Measurements from ENCODE around the gene NRL. TPM values are rescaled to one million over a fixed set of nuclear protein-coding genes. Genes with fewer than 3 reads are reported as not detected.

Gene NRL
- total RNA-seq, 1 experiment from 2014 or later = 0.66 TPM

GRCh38 chr14:24160850-24161804, 46.4 kb upstream of the NRL start, which contains the start of gene IRF9:
TSS of gene IRF9 (plus strand) at chr14:24161265. CDS start at chr14:24162145, 880 bp downstream.
- Histone ChIP-seq H3K4me1 (ENCODE audit: control insufficient read depth in 1 of 2, insufficient read depth in 2 of 2, low read length in 2 of 2) (peaks cover 15 to 21% of the 10 kb centered on the region in 2 experiments), H3K4me3 (replicated peaks in 1 of 2; ENCODE audit: low read depth in 1 of 2, low read length in 2 of 2) (peak within 1 kb of the TSS; percentile 58 to 60), H4K20me1 (ENCODE audit: insufficient read depth) (no peaks in the 10 kb centered on the region), H3K9me3 (ENCODE audit: control insufficient read depth in 1 of 2, insufficient read depth in 1 of 2, low read depth in 1 of 2, low read length in 2 of 2) (no peaks in the 10 kb centered on the region), H3K27ac (ENCODE audit: low read depth, low read length) (peak within 1 kb of the TSS; percentile 84), H3K4me2 (ENCODE audit: low read length) (peak within 1 kb of the TSS; percentile 87), H3K79me2 (ENCODE audit: insufficient read depth, low read length) (no peaks in the 10 kb centered on the region), H3K9ac (ENCODE audit: low read length) (peak within 1 kb of the TSS; percentile 61), H3K27me3 (ENCODE audit: insufficient read depth, low read length) (no peaks in the 10 kb centered on the region), H2AFZ (ENCODE audit: low read depth, low read length, poor library complexity, severe bottlenecking) (no peak within 1 kb of the TSS), H3K9me2 (ENCODE audit: insufficient read depth) (no peaks in the 10 kb centered on the region), H3K36me3 (ENCODE audit: control insufficient read depth in 1 of 2, insufficient read depth in 2 of 2, low read length in 2 of 2) (peaks cover 21 to 37% of the 10 kb centered on the region in 2 experiments; a peak in 3 of 4 replicates)
- ChIA-PET CTCF (interaction anchor here (0.6 to 3.2 kb wide), 22 partner anchors 8 to 137 kb away, joined by 3 to 20 read pairs (median 4); partner anchors contain the start of genes CHMP4A, DCAF11, EMC9 and IPO4), POLR2A (interaction anchor here (1.0 to 3.1 kb wide), 13 partner anchors 14 to 103 kb away, joined by 3 to 18 read pairs (median 4); partner anchors contain the start of genes CHMP4A, DCAF11, EMC9 and NRL), RAD21 (ENCODE audit: low non-redundant PET in 1 of 2, low total read pairs in 2 of 2, uncharacterized antibody in 2 of 2, unreplicated experiment in 2 of 2) (interaction anchor here in 1 of 2 experiments (1.0 kb wide), 1 partner anchor 14 kb away, joined by 3 read pairs; the partner anchor contains the start of genes PSME2 and RNF31)
- intact Hi-C loops (cut with micrococcal nuclease) = loop anchor here (1.0 to 2.0 kb wide), 2 partner anchors 46 to 103 kb away; partner anchors contain the start of genes DCAF11 and NRL
- DNase-seq (ENCODE audit: low read depth, low spot score) = peak; percentile 89
- no TSS peak for BruUV-seq (replicated peaks)
- ATAC-seq = peak; percentile 95
- TF ChIP-seq SIN3A (IDR thresholded peaks at IDR 0.05; ENCODE audit: low read depth) (peak; percentile 41; the same call in 1 of the 2 replicates), POLR2A (IDR thresholded peaks at IDR 0.05; ENCODE audit: borderline replicate concordance, extremely low read depth, insufficient read depth, insufficient read length) (peak; percentile 53), CBX3 (IDR thresholded peaks at IDR 0.05; ENCODE audit: low read depth) (0 out of 2 replicates have a peak, but pooled peaks have one; percentile 56), RAD21 (IDR thresholded peaks at IDR 0.05; ENCODE audit: low read depth) (peak; percentile 85), EZH2phosphoT487 (IDR thresholded peaks at IDR 0.05; ENCODE audit: borderline replicate concordance) (no peak), POLR2AphosphoS5 (IDR thresholded peaks at IDR 0.05; ENCODE audit: low read depth, low read length) (peak; percentile 88), EZH2 (IDR thresholded peaks at IDR 0.05) (no peak), TCF7L2 (IDR thresholded peaks at IDR 0.05; ENCODE audit: borderline replicate concordance, extremely low read depth, insufficient read depth, insufficient read length) (peak; percentile 60), YY1 (IDR thresholded peaks at IDR 0.05; ENCODE audit: extremely low read depth, insufficient replicate concordance, low read depth, low read length) (no peak), REST (IDR thresholded peaks at IDR 0.05; ENCODE audit: low read depth) (no peak), SRF (IDR thresholded peaks at IDR 0.05; ENCODE audit: low read depth) (no peak; the same call in 1 of the 2 replicates), ELF1 (IDR thresholded peaks at IDR 0.05; ENCODE audit: borderline replicate concordance, low read depth) (no peak), ZNF274 (IDR thresholded peaks at IDR 0.05; ENCODE audit: low read depth, low read length) (no peak), ZFX (IDR thresholded peaks at IDR 0.05) (no peak)
- TF ChIP-seq, protein P1, sequence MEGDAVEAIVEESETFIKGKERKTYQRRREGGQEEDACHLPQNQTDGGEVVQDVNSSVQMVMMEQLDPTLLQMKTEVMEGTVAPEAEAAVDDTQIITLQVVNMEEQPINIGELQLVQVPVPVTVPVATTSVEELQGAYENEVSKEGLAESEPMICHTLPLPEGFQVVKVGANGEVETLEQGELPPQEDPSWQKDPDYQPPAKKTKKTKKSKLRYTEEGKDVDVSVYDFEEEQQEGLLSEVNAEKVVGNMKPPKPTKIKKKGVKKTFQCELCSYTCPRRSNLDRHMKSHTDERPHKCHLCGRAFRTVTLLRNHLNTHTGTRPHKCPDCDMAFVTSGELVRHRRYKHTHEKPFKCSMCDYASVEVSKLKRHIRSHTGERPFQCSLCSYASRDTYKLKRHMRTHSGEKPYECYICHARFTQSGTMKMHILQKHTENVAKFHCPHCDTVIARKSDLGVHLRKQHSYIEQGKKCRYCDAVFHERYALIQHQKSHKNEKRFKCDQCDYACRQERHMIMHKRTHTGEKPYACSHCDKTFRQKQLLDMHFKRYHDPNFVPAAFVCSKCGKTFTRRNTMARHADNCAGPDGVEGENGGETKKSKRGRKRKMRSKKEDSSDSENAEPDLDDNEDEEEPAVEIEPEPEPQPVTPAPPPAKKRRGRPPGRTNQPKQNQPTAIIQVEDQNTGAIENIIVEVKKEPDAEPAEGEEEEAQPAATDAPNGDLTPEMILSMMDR (IDR thresholded peaks at IDR 0.05 in 2 of 3, conservative IDR thresholded peaks at IDR 0.05 in 1 of 3; ENCODE audit: borderline replicate concordance in 1 of 3, insufficient read depth in 1 of 3, low read depth in 2 of 3, low read length in 2 of 3) = peak; percentile 77 to 94 (median 87)
- TF ChIP-seq, protein P2, sequence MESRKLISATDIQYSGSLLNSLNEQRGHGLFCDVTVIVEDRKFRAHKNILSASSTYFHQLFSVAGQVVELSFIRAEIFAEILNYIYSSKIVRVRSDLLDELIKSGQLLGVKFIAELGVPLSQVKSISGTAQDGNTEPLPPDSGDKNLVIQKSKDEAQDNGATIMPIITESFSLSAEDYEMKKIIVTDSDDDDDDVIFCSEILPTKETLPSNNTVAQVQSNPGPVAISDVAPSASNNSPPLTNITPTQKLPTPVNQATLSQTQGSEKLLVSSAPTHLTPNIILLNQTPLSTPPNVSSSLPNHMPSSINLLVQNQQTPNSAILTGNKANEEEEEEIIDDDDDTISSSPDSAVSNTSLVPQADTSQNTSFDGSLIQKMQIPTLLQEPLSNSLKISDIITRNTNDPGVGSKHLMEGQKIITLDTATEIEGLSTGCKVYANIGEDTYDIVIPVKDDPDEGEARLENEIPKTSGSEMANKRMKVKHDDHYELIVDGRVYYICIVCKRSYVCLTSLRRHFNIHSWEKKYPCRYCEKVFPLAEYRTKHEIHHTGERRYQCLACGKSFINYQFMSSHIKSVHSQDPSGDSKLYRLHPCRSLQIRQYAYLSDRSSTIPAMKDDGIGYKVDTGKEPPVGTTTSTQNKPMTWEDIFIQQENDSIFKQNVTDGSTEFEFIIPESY (IDR thresholded peaks at IDR 0.05; ENCODE audit: extremely low read depth, insufficient replicate concordance, low read length) = no peak

All from HCT116 (cell line).